Smooth muscle cell (in vitro differentiated cells): Measurements from ENCODE around the gene OR6K3. TPM values are rescaled to one million over a fixed set of nuclear protein-coding genes. Genes with fewer than 3 reads are reported as not detected.
"Not testable (repeated sequence)": the region's sequence is repeated elsewhere in the genome, so short reads cannot be mapped to it uniquely, and the experiment has no call there.

ENCODE experiments used
- DNase-seq: peaks from one replicate; lab custom pipeline; 2025; ENCODE audit not compliant: unreplicated experiment; lab: John Stamatoyannopoulos, UW
- H2AFZ ChIP-seq: fragments of 200-600 bp; sonication (generic); 2 replicates; pipeline ENCODE4 v1.6.0; 2016; ENCODE audit warnings: antibody characterized with exemption, low read depth, mild to moderate bottlenecking
- H3F3A ChIP-seq: fragments of 200-600 bp; sonication (generic); 2 replicates; pipeline ENCODE4 v1.6.0; 2017; ENCODE audit warnings: antibody characterized with exemption, low read depth
- H3K27ac ChIP-seq: fragments of 200-600 bp; sonication (generic); 2 replicates; pipeline ENCODE4 v1.5.1; 2016; ENCODE audit warnings: low read depth, mild to moderate bottlenecking
- H3K27me3 ChIP-seq: fragments of 200-600 bp; sonication (generic); 2 replicates; pipeline ENCODE4 v1.6.1; 2016; ENCODE audit warnings: low read depth, mild to moderate bottlenecking
- H3K36me3 ChIP-seq: fragments of 200-600 bp; sonication (generic); 2 replicates; pipeline ENCODE4 v1.5.1; 2016; ENCODE audit warnings: low read depth
- H3K4me1 ChIP-seq: fragments of 200-600 bp; sonication (generic); 2 replicates; pipeline ENCODE4 v1.5.1; 2016; ENCODE audit warnings: low read depth
- H3K4me2 ChIP-seq: fragments of 200-600 bp; sonication (generic); 2 replicates; pipeline ENCODE4 v1.6.0; 2016; ENCODE audit warnings: mild to moderate bottlenecking
- H3K4me3 ChIP-seq: fragments of 200-600 bp; sonication (generic); 2 replicates; pipeline ENCODE4 v1.5.1; 2016; ENCODE audit warnings: mild to moderate bottlenecking
- H3K79me2 ChIP-seq: fragments of 200-600 bp; sonication (generic); 2 replicates; pipeline ENCODE4 v1.6.0; 2016; ENCODE audit warnings: low read depth, mild to moderate bottlenecking
- H3K9ac ChIP-seq: fragments of 200-600 bp; sonication (generic); 2 replicates; pipeline ENCODE4 v1.6.0; 2016; ENCODE audit warnings: low read depth
- H3K9me3 ChIP-seq: fragments of 200-600 bp; sonication (generic); replicated peaks from 2 replicates; pipeline ENCODE4 v1.5.1; 2016; ENCODE audit warnings: low read depth
- H4K20me1 ChIP-seq: fragments of 200-600 bp; sonication (generic); 2 replicates; pipeline ENCODE4 v1.6.0; 2016; ENCODE audit warnings: low read depth
- CTCF ChIP-seq: fragments of 200-600 bp; sonication (generic); IDR thresholded peaks from 2 replicates; pipeline ENCODE4 v1.5.1; 2017; ENCODE audit warnings: borderline replicate concordance, mild to moderate bottlenecking, antibody characterized with exemption; ENCODE audit not compliant: insufficient read depth, poor library complexity, severe bottlenecking
- WGBS: methylation state at CpG from one replicate; pipeline ENCODE4 v1.1.7; 2016; ENCODE audit warnings: low lambda C conversion rate; 5-methylcytosine and 5-hydroxymethylcytosine counted together
- polyA plus RNA-seq: library from polyadenylated mRNA; unstranded; fragments of >200 nt; fragmentation: Nextera tagmentation; extraction: Ambion mirVana; gene quantifications from 2 replicates; pipeline ENCODE4 v1.2.1, GENCODE V29; 2016
- total RNA-seq: library from RNA; depleted of rRNA; stranded (reverse); fragments of >200 nt; gene quantifications from 2 replicates; pipeline ENCODE4 v1.2.3, GENCODE V29; 2014

Gene OR6K3
- total and polyA plus RNA-seq, 2 experiments from 2014 or later: not detected

- H3K9ac ChIP-seq: no peak overlapping the region
- DNase-seq: no peak
- 96% methylated on average over 2 of the region's 2 CpGs for WGBS
- H3K36me3 ChIP-seq: no peaks in the 10 kb centered on the region
- H3K4me2 ChIP-seq: no peak overlapping the region
- H3K4me3 ChIP-seq: no peak overlapping the region
- H3K27me3 ChIP-seq: no peaks in the 10 kb centered on the region
- H3K79me2 ChIP-seq: no peaks in the 10 kb centered on the region
- no peaks in the 10 kb centered on the region for H3K9me3 ChIP-seq
- H2AFZ ChIP-seq: no peak overlapping the region
- no peak for TF ChIP-seq CTCF
- H3K4me1 ChIP-seq: no peaks in the 10 kb centered on the region
- no peaks in the 10 kb centered on the region for H4K20me1 ChIP-seq
- H3F3A ChIP-seq: no peaks in the 10 kb centered on the region
- H3K27ac ChIP-seq: no peak overlapping the region
Observed at GRCh38 chr1:158694596-158694995, 25.9 kb downstream of the OR6K3 start.

GRCh38 chr1:158692356-158692755 lies 28.2 kb downstream of the OR6K3 start:
- no peak for DNase-seq
- Histone ChIP-seq H3K27ac (no peak overlapping the region), H3K36me3 (no peaks in the 10 kb centered on the region), H3K4me3 (no peak overlapping the region), H3K9ac (no peak overlapping the region), H2AFZ (no peak overlapping the region), H3K4me1 (no peaks in the 10 kb centered on the region), H3K79me2 (no peaks in the 10 kb centered on the region), H4K20me1 (no peaks in the 10 kb centered on the region), H3F3A (no peaks in the 10 kb centered on the region), H3K9me3 (no peaks in the 10 kb centered on the region), H3K4me2 (no peak overlapping the region), H3K27me3 (no peaks in the 10 kb centered on the region)
- TF ChIP-seq CTCF: no peak

- no peaks in the 10 kb centered on the region for H3F3A ChIP-seq
- no peak overlapping the region for H3K4me2 ChIP-seq
- H4K20me1 ChIP-seq: no peaks in the 10 kb centered on the region
- H3K79me2 ChIP-seq: no peaks in the 10 kb centered on the region
- H3K4me3 ChIP-seq: no peak overlapping the region
- no peak overlapping the region for H3K9ac ChIP-seq
- no peak overlapping the region for H2AFZ ChIP-seq
- H3K36me3 ChIP-seq: no peaks in the 10 kb centered on the region
- H3K4me1 ChIP-seq: no peaks in the 10 kb centered on the region
- no peak for TF ChIP-seq CTCF
- no peaks in the 10 kb centered on the region for H3K9me3 ChIP-seq
- no peaks in the 10 kb centered on the region for H3K27me3 ChIP-seq
- H3K27ac ChIP-seq: no peak overlapping the region
- no peak for DNase-seq
Observed at GRCh38 chr1:158691907-158692306, 28.6 kb downstream of the OR6K3 start.

- not testable (repeated sequence) for H3K27me3 ChIP-seq, H3K79me2 ChIP-seq, H3K9ac ChIP-seq, H3K9me3 ChIP-seq, H3F3A ChIP-seq, H3K36me3 ChIP-seq, H4K20me1 ChIP-seq, DNase-seq, H3K4me3 ChIP-seq, H2AFZ ChIP-seq, H3K4me1 ChIP-seq, H3K27ac ChIP-seq, H3K4me2 ChIP-seq
- WGBS: 64% methylated on average over 1 of the region's 1 CpG
Observed at GRCh38 chr1:158691149-158691548, 29.4 kb downstream of the OR6K3 start.
